ENCODE measurements around the gene SMC3.
"Not testable (repeated sequence)": the region's sequence is repeated elsewhere in the genome, so short reads cannot be mapped to it uniquely, and the experiment has no call there.

SMC3 gene

GRCh38 chr10:110576220-110576619, 8.7 kb downstream of the SMC3 start:
- no peak for DNase-seq (ENCODE audit: low read depth in 4 of 4, low spot score in 1 of 4)

DNA sequence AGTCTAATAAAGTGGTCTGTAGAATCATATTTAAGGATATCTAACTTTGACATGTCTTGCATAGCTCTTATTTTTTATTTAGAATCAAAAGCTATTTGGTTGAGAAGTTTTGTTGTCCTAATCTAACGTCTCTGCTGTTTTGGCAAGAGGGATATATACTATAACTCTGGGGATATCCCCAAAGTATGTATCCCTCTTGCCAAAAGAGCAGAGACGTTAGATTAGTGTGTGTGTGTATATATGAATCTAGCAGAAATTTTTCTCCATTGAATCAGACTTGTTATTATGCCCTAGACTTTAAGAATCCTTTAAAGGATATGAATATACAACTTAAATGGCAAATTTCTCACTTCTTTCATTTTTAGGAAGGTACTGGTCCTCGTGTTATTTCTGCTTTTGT, 9.6 kb downstream of the SMC3 start:
- DNase-seq (ENCODE audit: low read depth in 4 of 4, low spot score in 1 of 4), result no peak

DNA sequence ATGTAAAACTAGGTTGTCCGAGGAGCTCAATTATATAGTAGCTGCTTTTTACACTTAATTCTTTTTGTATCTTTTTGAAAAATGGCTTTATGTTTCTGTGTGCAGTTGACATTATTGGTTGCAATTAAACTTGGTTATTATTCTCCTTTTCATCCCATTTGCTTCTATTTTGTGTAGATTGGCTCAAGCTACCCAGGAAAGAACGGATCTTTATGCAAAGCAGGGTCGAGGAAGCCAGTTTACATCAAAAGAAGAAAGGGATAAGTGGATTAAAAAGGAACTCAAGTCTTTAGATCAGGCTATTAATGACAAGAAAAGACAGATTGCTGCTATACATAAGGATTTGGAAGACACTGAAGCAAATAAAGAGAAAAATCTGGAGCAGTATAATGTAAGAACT, 16.5 kb downstream of the SMC3 start:
- no peak for DNase-seq (ENCODE audit: low read depth in 4 of 4, low spot score in 1 of 4)

DNA sequence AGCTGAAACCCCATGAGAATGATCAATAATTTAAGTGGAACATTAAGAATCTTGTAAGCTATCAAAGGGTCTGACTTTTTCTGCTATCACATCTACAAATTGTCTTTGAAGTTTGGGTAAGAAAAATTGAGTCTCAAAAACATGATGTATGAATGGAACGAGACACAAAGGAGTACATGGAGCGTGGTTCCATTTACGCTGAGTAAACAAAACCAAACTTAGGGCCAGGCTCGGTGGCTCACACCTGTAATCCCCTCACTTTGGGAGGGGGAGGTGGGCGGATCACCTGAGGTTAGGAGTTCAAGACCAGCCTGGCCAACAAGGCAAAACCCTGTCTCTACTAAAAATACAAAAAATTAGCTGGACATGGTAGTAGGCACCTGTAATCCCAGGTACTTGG, 24.3 kb downstream of the SMC3 start:
- DNase-seq (ENCODE audit: low read depth in 4 of 4, low spot score in 1 of 4), result no peak

GRCh38 chr10:110597476-110597875, 30.0 kb downstream of the SMC3 start:
- DNase-seq (ENCODE audit: low read depth in 4 of 4, low spot score in 1 of 4), result no peak

- no peak for DNase-seq (ENCODE audit: low read depth in 4 of 4, low spot score in 1 of 4)
Measured at GRCh38 chr10:110600487-110601101, 33.1 kb downstream of the SMC3 start.

DNA sequence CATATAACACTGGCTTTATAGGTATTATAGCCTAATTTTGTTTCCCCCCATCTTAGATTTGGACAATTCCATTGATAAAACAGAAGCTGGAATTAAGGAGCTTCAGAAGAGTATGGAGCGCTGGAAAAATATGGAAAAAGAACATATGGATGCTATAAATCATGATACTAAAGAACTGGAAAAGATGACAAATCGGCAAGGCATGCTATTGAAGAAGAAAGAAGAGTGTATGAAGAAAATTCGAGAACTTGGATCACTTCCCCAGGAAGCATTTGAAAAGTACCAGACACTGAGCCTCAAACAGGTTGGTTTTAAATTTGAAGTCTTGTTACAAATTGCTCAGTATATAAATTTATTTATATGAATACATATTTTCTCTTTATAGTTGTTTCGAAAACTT, 34.1 kb downstream of the SMC3 start:
- no peak for DNase-seq (ENCODE audit: low read depth in 4 of 4, low spot score in 1 of 4)

DNA sequence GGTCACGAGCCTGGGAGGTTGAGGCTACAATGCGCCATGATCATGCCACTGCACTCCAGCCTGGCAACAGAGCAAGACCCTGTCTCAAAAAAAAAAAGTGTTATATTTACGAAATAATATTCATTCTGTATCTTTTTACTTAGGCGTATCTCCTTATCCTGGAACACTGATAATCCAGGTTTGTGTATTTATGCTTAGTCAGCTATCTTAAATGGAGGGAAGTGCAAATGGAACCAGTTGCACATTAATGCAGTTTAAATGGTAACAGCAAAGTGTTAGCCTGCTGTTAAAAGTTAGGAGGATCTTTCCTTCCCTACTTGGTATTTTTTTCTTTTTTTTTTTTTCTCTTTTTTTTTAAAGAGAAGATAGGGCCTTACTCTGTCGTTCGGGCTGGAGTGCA, 40.6 kb downstream of the SMC3 start:
- no peak for DNase-seq (ENCODE audit: low read depth in 4 of 4, low spot score in 1 of 4)

DNA sequence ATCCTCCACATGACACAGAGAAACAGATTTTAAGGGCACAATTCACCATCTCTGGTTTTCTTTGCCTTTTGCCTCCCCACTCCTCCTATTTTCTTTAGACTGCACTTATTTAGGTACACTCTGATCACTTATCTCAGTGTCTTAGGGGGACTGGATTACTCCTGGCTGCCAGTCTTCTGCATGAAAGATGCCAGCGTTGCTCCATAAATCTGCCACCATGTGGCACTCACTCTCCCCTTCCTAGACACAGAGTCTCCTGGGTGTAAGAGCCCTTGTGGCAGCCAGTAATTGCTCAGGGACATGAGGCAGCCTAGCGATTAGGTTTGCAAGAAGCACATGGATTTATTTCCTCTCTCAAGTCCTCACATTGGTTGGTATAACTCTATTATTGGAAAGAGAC, 42.1 kb downstream of the SMC3 start:
- DNase-seq (ENCODE audit: low read depth in 4 of 4, low spot score in 1 of 4), result no peak

- peak in 1 of 4 experiments; percentile 40 for DNase-seq (ENCODE audit: low read depth in 4 of 4, low spot score in 1 of 4)
Measured at GRCh38 chr10:110610308-110610774, 42.8 kb downstream of the SMC3 start.

GRCh38 chr10:110610781-110611180, 43.3 kb downstream of the SMC3 start:
- not testable (repeated sequence) for DNase-seq (ENCODE audit: low read depth in 4 of 4, low spot score in 1 of 4)

GRCh38 chr10:110612087-110612486, 44.6 kb downstream of the SMC3 start:
- DNase-seq (ENCODE audit: low read depth in 4 of 4, low spot score in 1 of 4), result no peak

GRCh38 chr10:110612629-110613028, 45.1 kb downstream of the SMC3 start:
- DNase-seq (ENCODE audit: low read depth in 4 of 4, low spot score in 1 of 4), result no peak

GRCh38 chr10:110613341-110613995, 46.0 kb downstream of the SMC3 start:
- DNase-seq (ENCODE audit: low read depth in 4 of 4, low spot score in 1 of 4), result peak in 3 of 4 experiments; percentile 17 to 40 (median 32)

DNA sequence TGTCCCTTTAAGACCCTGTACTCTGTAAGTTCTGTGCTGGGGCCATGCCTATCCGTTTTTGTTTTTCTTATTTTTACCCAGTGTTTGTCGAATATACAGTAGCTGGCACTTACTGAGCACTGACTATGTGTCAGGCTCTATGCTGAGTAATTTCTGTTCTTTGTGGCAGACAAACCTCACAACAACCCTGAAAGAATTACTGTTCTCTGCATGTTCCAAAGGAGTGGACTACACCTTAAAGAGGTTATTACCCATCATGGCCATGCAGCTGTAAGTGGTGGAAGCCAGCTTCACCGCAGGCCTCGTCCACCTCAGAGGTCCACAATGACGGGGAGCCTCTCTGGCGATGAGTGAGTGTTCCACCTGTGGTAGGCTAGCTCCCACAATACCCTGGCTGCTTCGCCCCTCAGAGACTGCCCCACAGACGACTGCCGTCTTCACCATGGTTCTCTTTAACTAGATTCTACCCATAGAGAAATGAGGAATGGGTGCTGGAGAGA, 46.6 kb downstream of the SMC3 start:
- DNase-seq (ENCODE audit: low read depth in 4 of 4, low spot score in 1 of 4), result no peak

DNA sequence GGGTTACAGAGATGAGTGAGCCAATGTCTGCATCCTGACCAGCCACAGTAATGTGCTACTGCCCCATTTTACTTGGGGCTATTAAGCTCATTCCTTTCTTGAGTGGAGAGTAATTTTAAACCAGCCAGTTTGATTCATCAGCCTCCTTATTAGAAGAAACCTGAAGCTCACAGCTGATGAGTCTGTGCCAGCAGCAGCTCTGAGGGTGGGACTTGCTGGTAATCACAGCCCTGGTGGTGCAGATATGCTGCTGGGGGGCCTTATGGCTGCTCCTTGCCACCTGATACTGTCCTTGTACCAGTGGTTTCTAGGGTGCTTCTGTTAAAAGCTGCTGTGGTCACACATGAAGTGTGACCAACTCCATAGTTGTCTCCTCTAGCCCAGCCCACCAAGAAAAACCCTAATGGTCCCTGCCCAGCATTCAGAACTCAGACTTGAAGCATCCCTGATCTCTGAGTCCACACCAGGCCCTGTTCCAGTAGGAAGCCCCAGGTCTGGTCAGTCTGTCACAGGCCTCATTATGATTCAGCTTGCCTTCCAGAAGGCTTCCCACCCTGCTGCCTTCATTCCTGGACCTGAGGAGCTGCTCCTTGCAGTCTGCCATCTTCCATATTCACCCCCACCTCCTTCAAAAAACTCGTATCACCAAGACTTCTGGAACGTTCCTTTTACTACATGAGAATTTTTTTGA, 47.7 kb downstream of the SMC3 start:
- DNase-seq (ENCODE audit: low read depth in 4 of 4, low spot score in 1 of 4), result no peak

DNA sequence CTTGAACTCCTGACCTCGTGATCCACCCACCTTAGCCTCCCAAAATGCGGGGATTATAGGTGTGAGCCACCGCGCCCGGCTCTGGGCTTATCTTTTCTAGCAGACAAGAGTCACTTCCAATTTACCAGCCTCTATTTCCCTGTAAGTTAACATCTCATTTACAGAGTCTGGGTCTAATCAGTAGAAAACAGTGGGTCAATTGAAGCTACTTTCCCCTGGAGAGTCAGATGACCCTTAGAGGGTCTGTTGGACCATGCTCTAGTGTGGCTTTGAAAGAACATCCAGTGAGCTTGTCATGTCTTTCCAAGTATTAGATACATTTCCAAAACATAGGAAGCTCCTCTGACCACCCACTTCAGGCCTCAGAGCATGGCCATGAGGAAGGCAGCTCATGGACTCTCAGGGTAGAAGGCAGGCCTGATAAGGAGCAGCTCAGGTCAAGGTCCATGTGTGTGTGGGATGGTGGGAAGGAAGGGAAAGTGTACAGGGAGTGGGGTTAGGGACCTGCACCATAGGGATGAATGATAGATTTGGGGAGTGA, 49.1 kb downstream of the SMC3 start:
- no peak for DNase-seq (ENCODE audit: low read depth in 4 of 4, low spot score in 1 of 4)

DNA sequence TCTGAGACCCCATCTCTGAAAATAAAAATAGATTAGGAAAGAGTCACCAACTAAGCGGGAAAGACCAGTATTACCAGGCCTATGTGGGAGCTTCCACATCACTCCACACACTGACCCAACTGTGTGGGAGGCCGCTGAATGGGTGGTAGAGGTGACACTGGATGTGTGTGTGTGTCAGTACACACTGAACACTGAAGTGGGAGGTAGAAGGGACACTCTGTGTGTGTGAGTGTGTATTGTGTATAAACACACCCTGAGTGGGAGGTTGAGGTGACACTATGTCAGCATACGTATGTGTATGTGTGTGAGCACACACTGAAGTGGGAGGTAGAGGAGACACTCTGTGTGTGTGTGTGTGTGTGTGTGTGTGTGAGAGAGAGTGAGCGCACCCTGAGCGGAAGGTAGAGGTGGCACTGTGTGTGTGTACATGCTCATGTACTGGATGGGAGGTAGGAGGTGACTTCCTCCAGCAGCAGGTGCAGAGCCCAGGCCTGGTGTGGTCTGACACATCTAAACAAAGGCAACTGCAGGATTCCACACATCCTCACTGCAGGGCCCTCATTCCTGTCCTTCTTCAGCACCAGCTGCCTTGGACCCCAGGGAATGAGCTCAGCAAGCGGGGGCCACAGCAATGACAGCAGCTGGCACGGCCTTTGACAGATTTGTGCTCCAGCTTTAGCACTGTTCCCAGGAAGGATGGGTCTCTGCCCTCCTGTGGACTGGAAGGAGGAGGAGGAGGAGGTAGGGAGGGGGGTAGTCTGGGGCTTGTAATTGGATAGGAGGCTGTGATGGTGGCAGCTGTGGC, 50.1 kb downstream of the SMC3 start:
- DNase-seq (ENCODE audit: low read depth in 4 of 4, low spot score in 1 of 4), result no peak

- DNase-seq (ENCODE audit: low read depth in 4 of 4, low spot score in 1 of 4), result peak in 2 of 4 experiments; percentile 21 to 41
Measured at GRCh38 chr10:110618230-110618610, 50.7 kb downstream of the SMC3 start.

GRCh38 chr10:110619514-110620397, 52.3 kb downstream of the SMC3 start:
- no peak for DNase-seq (ENCODE audit: low read depth in 4 of 4, low spot score in 1 of 4)
